ENCODE data around the gene SARDH.
"Not testable (repeated sequence)": the region's sequence is repeated elsewhere in the genome, so short reads cannot be mapped to it uniquely, and the experiment has no call there.

The SARDH gene

GRCh38 chr9:133759146-133759900, 21.2 kb upstream of the SARDH start:
- DNase-seq, result peak; percentile 19

GRCh38 chr9:133758228-133758627, 20.1 kb upstream of the SARDH start:
- DNase-seq, result no peak

GRCh38 chr9:133754688-133755227, 16.6 kb upstream of the SARDH start:
- no peak for DNase-seq

GRCh38 chr9:133754187-133754586, 16.0 kb upstream of the SARDH start:
- no peak for DNase-seq

- DNase-seq, result no peak
These were observed 14.7 kb upstream of the SARDH start for GRCh38 chr9:133752739-133753446.

- no peak for DNase-seq
These were observed 13.0 kb upstream of the SARDH start for GRCh38 chr9:133750982-133751649.

- no peak for DNase-seq
These were observed 9.2 kb upstream of the SARDH start for GRCh38 chr9:133747309-133747708.

- not testable (repeated sequence) for DNase-seq
These were observed 6.4 kb upstream of the SARDH start for GRCh38 chr9:133744528-133744927.

- DNase-seq, result peak; percentile 48
These were observed 4.8 kb upstream of the SARDH start for GRCh38 chr9:133742849-133743444.

GRCh38 chr9:133742251-133742650, 4.1 kb upstream of the SARDH start:
- no peak for DNase-seq

- DNase-seq, result no peak
These were observed 3.6 kb upstream of the SARDH start for GRCh38 chr9:133741716-133742115.

GRCh38 chr9:133740911-133741310, 2.8 kb upstream of the SARDH start:
- no peak for DNase-seq

GRCh38 chr9:133739408-133740280, 1.5 kb upstream of the SARDH start:
- DNase-seq, result no peak

GRCh38 chr9:133738640-133739225, 581 bp upstream of the SARDH start:
- no peak for DNase-seq

- DNase-seq, result no peak
These were observed 930 bp downstream of the SARDH start for GRCh38 chr9:133737071-133737773.

GRCh38 chr9:133735931-133736330, 2.2 kb downstream of the SARDH start:
- DNase-seq, result no peak

- DNase-seq, result no peak
These were observed 2.8 kb downstream of the SARDH start for GRCh38 chr9:133735415-133735775.

- DNase-seq, result no peak
These were observed 3.4 kb downstream of the SARDH start for GRCh38 chr9:133734590-133735414.

GRCh38 chr9:133733796-133734533, 4.2 kb downstream of the SARDH start:
- no peak for DNase-seq

GRCh38 chr9:133733421-133733795, 4.7 kb downstream of the SARDH start:
- DNase-seq, result no peak

Measured in HCEC 1CT (cell line).